SU-DHL-6 (cell line): ENCODE measurements around the gene CARMIL1.

Experiments used
- H2AFZ ChIP-seq: fragments of 200-600 bp; sonication (generic); 2 replicates; pipeline ENCODE4 v1.6.1; 2014; ENCODE audit warnings: low read depth, mild to moderate bottlenecking, moderate library complexity, mixed read lengths, antibody characterized with exemption, low read length; ENCODE audit not compliant: severe bottlenecking
- H3F3A ChIP-seq: fragments of 200-600 bp; shearing (Covaris generic); 2 replicates; pipeline ENCODE4 v1.6.0; 2016; ENCODE audit warnings: antibody characterized with exemption, mild to moderate bottlenecking; ENCODE audit not compliant: insufficient read depth
- H3K27ac ChIP-seq: fragments of 200-600 bp; sonication (generic); 2 replicates; pipeline ENCODE4 v1.5.1; 2016; ENCODE audit warnings: low read depth, mild to moderate bottlenecking, low read length, moderate library complexity, mixed read lengths
- H3K27me3 ChIP-seq: fragments of 200-600 bp; sonication (generic), shearing (Covaris generic); 2 replicates; pipeline ENCODE4 v1.6.0; 2014; ENCODE audit warnings: mild to moderate bottlenecking, low read length
- H3K36me3 ChIP-seq: fragments of 200-600 bp; sonication (generic); 2 replicates; pipeline ENCODE4 v1.6.1; 2014; ENCODE audit warnings: mild to moderate bottlenecking, low read length, mixed read lengths
- H3K4me2 ChIP-seq: fragments of 300-600, 200-600 bp; shearing (Covaris generic), sonication (generic); 2 replicates; pipeline ENCODE4 v1.6.0; 2014; ENCODE audit warnings: low read length, low read depth, mild to moderate bottlenecking; ENCODE audit not compliant: poor library complexity, severe bottlenecking
- H3K4me3 ChIP-seq: fragments of 200-600 bp; sonication (generic); 2 replicates; pipeline ENCODE4 v1.5.1; 2014; ENCODE audit warnings: antibody characterized with exemption, low read length, mild to moderate bottlenecking, mixed read lengths; ENCODE audit not compliant: insufficient read depth, poor library complexity, severe bottlenecking
- H3K79me2 ChIP-seq: fragments of 200-600 bp; sonication (generic); 2 replicates; pipeline ENCODE4 v1.6.1; 2014; ENCODE audit warnings: mild to moderate bottlenecking, low read length, moderate library complexity; ENCODE audit not compliant: insufficient read depth
- H3K9ac ChIP-seq: fragments of 200-600 bp; sonication (generic); 2 replicates; pipeline ENCODE4 v1.7.0; 2014; ENCODE audit warnings: mild to moderate bottlenecking, low read length
- H3K9me2 ChIP-seq: fragments of 200-600 bp; sonication (generic); replicated peaks from 2 replicates; pipeline ENCODE4 v1.6.1; 2014; ENCODE audit warnings: low read length; ENCODE audit not compliant: insufficient read depth
- H3K9me3 ChIP-seq: fragments of 200-600 bp; sonication (generic); 2 replicates; pipeline ENCODE4 v1.6.1; 2014; ENCODE audit warnings: low read length, mixed read lengths; ENCODE audit not compliant: insufficient read depth
- H4K20me1 ChIP-seq: fragments of 200-600 bp; sonication (generic); 2 replicates; pipeline ENCODE4 v1.6.1; 2014; ENCODE audit warnings: low read depth, mild to moderate bottlenecking, antibody characterized with exemption, low read length, moderate library complexity, mixed read lengths
- CTCF ChIP-seq: fragments of 200-600 bp; sonication (generic); IDR thresholded peaks from one replicate; pipeline ENCODE4 v1.5.1; 2017; ENCODE audit warnings: antibody characterized with exemption, mild to moderate bottlenecking, low read length, moderate library complexity; ENCODE audit not compliant: insufficient read depth, poor library complexity, severe bottlenecking
- EZH2phosphoT487 ChIP-seq: fragments of 200-600 bp; sonication (generic), shearing (Covaris generic); conservative IDR thresholded peaks from 2 replicates; pipeline ENCODE4 v1.6.1; 2018; ENCODE audit warnings: mild to moderate bottlenecking, antibody characterized with exemption, low read length, moderate library complexity, mixed read lengths

The CARMIL1 gene

GRCh38 chr6:25366903-25367545, 87.8 kb downstream of the CARMIL1 start:
- Histone ChIP-seq H3K27ac (peak overlapping the region; percentile 0; the same call in 1 of the 2 replicates), H3K4me2 (peak overlapping the region; percentile 48), H3K9ac (0 out of 2 replicates have a peak overlapping the region, but pooled peaks have one; percentile 2), H2AFZ (no peak overlapping the region), H3F3A (peaks cover 6% of the 10 kb centered on the region; the same call in 1 of the 2 replicates), H3K36me3 (no peaks in the 10 kb centered on the region), H3K9me3 (no peaks in the 10 kb centered on the region), H4K20me1 (no peaks in the 10 kb centered on the region), H3K79me2 (peaks cover 62% of the 10 kb centered on the region), H3K9me2 (no peaks in the 10 kb centered on the region), H3K4me3 (no peak overlapping the region), H3K27me3 (no peaks in the 10 kb centered on the region)
- TF ChIP-seq EZH2phosphoT487 (no peak), CTCF (no peak)

- TF ChIP-seq CTCF (no peak), EZH2phosphoT487 (no peak)
- H3K4me3 ChIP-seq = no peak overlapping the region
- H3K27me3 ChIP-seq = no peaks in the 10 kb centered on the region
- no peak overlapping the region for H2AFZ ChIP-seq
- no peaks in the 10 kb centered on the region for H3K36me3 ChIP-seq
- peak overlapping the region; percentile 32 for H3K4me2 ChIP-seq
- H3K9me2 ChIP-seq = no peaks in the 10 kb centered on the region
- H3K9me3 ChIP-seq = no peaks in the 10 kb centered on the region
- H3F3A ChIP-seq = no peaks in the 10 kb centered on the region
- H3K79me2 ChIP-seq = peaks cover 80% of the 10 kb centered on the region
- H3K9ac ChIP-seq = 0 out of 2 replicates have a peak overlapping the region, but pooled peaks have one; percentile 2
- H4K20me1 ChIP-seq = no peaks in the 10 kb centered on the region
- no peak overlapping the region for H3K27ac ChIP-seq
Observed at GRCh38 chr6:25369036-25369432, 89.9 kb downstream of the CARMIL1 start.

- H4K20me1 ChIP-seq = no peaks in the 10 kb centered on the region
- no peaks in the 10 kb centered on the region for H3K36me3 ChIP-seq
- H3K4me2 ChIP-seq = peak overlapping the region; percentile 32
- TF ChIP-seq CTCF (no peak), EZH2phosphoT487 (no peak)
- H3K79me2 ChIP-seq = peaks cover 85% of the 10 kb centered on the region
- no peaks in the 10 kb centered on the region for H3K27me3 ChIP-seq
- no peaks in the 10 kb centered on the region for H3K9me3 ChIP-seq
- no peak overlapping the region for H3K4me3 ChIP-seq
- no peaks in the 10 kb centered on the region for H3K9me2 ChIP-seq
- no peaks in the 10 kb centered on the region for H3F3A ChIP-seq
- peak overlapping the region; percentile 2; the same call in 1 of the 2 replicates for H3K9ac ChIP-seq
- H3K27ac ChIP-seq = no peak overlapping the region
- no peak overlapping the region for H2AFZ ChIP-seq
Observed at GRCh38 chr6:25369433-25370177, 90.4 kb downstream of the CARMIL1 start.
